C4-2B (cell line): Measurements from ENCODE around the gene QTRT2.

Experiments used
- ZFX ChIP-seq: fragments of 450-650 bp; IDR thresholded peaks from 2 replicates; pipeline ENCODE4 v1.6.1; 2017
- TF ChIP-seq, protein P1 (sequence below): fragments of 450-650 bp; conservative IDR thresholded peaks from 2 replicates; pipeline ENCODE4 v1.5.1; 2017; ENCODE audit warnings: mild to moderate bottlenecking

DNA sequence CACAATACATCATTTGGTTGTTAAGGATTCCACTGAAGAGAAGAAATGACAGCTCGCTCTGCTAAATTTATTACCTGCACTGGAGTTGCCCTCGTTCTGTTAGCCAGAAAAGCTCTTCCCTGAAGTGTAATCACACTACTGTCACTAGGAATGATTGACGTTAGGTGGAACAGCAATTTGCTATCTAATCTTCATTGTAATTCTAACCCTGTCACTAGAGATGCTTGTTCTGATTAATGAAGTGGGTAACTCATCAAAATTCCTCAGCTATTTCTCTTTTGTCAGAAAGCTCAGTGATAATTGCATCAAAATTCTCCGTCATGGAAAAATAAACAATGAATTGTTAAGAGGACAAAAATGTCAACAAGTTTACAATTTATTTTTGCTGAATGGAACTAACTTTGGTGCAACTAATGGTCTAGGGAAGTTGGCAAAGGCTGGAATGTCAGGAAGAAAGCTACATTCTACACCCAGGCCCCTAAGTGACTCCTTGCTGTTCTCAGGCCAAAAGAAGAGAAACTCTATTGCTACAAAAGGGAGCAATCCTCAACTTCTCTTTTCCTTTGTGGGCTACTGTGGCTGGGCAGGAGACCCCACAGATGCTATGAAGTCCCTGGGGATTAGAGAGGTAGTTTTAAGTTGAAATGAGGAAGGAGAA, 34.3 kb upstream of the QTRT2 start:
- TF ChIP-seq, protein P1, sequence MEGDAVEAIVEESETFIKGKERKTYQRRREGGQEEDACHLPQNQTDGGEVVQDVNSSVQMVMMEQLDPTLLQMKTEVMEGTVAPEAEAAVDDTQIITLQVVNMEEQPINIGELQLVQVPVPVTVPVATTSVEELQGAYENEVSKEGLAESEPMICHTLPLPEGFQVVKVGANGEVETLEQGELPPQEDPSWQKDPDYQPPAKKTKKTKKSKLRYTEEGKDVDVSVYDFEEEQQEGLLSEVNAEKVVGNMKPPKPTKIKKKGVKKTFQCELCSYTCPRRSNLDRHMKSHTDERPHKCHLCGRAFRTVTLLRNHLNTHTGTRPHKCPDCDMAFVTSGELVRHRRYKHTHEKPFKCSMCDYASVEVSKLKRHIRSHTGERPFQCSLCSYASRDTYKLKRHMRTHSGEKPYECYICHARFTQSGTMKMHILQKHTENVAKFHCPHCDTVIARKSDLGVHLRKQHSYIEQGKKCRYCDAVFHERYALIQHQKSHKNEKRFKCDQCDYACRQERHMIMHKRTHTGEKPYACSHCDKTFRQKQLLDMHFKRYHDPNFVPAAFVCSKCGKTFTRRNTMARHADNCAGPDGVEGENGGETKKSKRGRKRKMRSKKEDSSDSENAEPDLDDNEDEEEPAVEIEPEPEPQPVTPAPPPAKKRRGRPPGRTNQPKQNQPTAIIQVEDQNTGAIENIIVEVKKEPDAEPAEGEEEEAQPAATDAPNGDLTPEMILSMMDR: no peak
- TF ChIP-seq ZFX: no peak
